ENCODE measurements around the gene CUX1. TPM values are rescaled to one million over a fixed set of nuclear protein-coding genes. Genes with fewer than 3 reads are reported as not detected.

CUX1 gene
- total and polyA plus RNA-seq, 2 donors (not counting 1 experiment from before 2014, with no cell fraction given), result 10.8 to 86.5 TPM

DNA sequence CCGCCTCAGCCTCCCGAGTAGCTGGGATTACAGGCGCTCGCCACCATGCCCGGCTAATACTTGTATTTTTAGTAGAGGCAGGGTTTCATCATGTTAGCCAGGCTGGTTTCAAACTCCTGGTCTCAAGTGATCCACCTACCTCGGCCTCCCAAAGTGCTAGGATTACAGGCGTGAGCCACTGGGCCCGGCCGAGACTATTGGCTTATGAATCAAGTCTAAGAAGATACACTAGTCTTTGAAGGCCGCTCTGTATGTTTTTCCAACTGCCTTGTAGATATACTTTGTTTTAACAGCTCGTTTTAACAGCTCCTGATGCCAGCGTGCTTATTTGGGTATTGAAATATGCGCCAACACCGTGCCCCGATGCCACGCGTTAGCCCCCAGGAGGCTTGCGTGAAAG is 332.8 kb downstream of the CUX1 start:
- H4K20me1 ChIP-seq (ENCODE audit: control insufficient read depth, insufficient read depth, low read length, poor library complexity, severe bottlenecking), result no peaks in the 10 kb centered on the region
- peaks cover 4% of the 10 kb centered on the region for H3K79me2 ChIP-seq (ENCODE audit: control insufficient read depth, insufficient read depth, low read length)
- no peak overlapping the region for H2AFZ ChIP-seq (ENCODE audit: insufficient read depth, low read depth, low read length, poor library complexity, severe bottlenecking)
- no peak for DNase-seq
- H3K4me2 ChIP-seq (replicated peaks; ENCODE audit: low read depth, low read length, poor library complexity, severe bottlenecking), result no peak overlapping the region
- no peaks in the 10 kb centered on the region for H3K27me3 ChIP-seq (replicated peaks in 1 of 4; ENCODE audit: control extremely low read depth in 1 of 4, control insufficient read depth in 3 of 4, insufficient read depth in 4 of 4, low read length in 3 of 4)
- no peak overlapping the region for H3K27ac ChIP-seq (ENCODE audit: low read length in 2 of 2)
- Mint-ChIP-seq H3K27ac (no peak overlapping the region), H3K4me1 (peaks cover 4% of the 10 kb centered on the region), H3K27me3 (no peaks in the 10 kb centered on the region), H3K9me3 (ENCODE audit: insufficient read depth) (no peaks in the 10 kb centered on the region), H3K4me3 (no peak overlapping the region)
- no peak overlapping the region for H3K9ac ChIP-seq (ENCODE audit: low read length)
- H3K4me3 ChIP-seq (ENCODE audit: control extremely low read depth in 1 of 5, extremely low read depth in 1 of 5, insufficient read depth in 1 of 5, low read depth in 2 of 5, low read length in 4 of 5), result no peak overlapping the region
- no peak for TF ChIP-seq EZH2 (IDR thresholded peaks at IDR 0.05; ENCODE audit: borderline replicate concordance, insufficient read depth, low read depth, low read length, poor library complexity, severe bottlenecking)
- TF ChIP-seq, protein P1, sequence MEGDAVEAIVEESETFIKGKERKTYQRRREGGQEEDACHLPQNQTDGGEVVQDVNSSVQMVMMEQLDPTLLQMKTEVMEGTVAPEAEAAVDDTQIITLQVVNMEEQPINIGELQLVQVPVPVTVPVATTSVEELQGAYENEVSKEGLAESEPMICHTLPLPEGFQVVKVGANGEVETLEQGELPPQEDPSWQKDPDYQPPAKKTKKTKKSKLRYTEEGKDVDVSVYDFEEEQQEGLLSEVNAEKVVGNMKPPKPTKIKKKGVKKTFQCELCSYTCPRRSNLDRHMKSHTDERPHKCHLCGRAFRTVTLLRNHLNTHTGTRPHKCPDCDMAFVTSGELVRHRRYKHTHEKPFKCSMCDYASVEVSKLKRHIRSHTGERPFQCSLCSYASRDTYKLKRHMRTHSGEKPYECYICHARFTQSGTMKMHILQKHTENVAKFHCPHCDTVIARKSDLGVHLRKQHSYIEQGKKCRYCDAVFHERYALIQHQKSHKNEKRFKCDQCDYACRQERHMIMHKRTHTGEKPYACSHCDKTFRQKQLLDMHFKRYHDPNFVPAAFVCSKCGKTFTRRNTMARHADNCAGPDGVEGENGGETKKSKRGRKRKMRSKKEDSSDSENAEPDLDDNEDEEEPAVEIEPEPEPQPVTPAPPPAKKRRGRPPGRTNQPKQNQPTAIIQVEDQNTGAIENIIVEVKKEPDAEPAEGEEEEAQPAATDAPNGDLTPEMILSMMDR (IDR thresholded peaks at IDR 0.05), result no peak
- no peaks in the 10 kb centered on the region for H3K9me3 ChIP-seq (ENCODE audit: control extremely low read depth in 1 of 3, control insufficient read depth in 2 of 3, insufficient read depth in 1 of 3, low read length in 2 of 3)
- peaks cover 2 to 6% of the 10 kb centered on the region in 2 experiments for H3K36me3 ChIP-seq (replicated peaks in 1 of 2; ENCODE audit: control extremely low read depth in 1 of 2, control insufficient read depth in 1 of 2, extremely low read depth in 1 of 2, insufficient read depth in 2 of 2, low read length in 1 of 2)
- peaks cover 0 to 5% of the 10 kb centered on the region in 2 donors for H3K4me1 ChIP-seq (ENCODE audit: control insufficient read depth in 2 of 2, insufficient read depth in 2 of 2, low read length in 2 of 2)
- CTCF ChIA-PET, result no interaction called here
- POLR2A ChIA-PET, result no interaction called here
- WGBS (ENCODE audit: insufficient coverage), result 93% methylated on average over 8 of the region's 18 CpGs
- intact Hi-C loops (cut with micrococcal nuclease), result no loop called here
- no peak for ATAC-seq (ENCODE audit: low read depth)

DNA sequence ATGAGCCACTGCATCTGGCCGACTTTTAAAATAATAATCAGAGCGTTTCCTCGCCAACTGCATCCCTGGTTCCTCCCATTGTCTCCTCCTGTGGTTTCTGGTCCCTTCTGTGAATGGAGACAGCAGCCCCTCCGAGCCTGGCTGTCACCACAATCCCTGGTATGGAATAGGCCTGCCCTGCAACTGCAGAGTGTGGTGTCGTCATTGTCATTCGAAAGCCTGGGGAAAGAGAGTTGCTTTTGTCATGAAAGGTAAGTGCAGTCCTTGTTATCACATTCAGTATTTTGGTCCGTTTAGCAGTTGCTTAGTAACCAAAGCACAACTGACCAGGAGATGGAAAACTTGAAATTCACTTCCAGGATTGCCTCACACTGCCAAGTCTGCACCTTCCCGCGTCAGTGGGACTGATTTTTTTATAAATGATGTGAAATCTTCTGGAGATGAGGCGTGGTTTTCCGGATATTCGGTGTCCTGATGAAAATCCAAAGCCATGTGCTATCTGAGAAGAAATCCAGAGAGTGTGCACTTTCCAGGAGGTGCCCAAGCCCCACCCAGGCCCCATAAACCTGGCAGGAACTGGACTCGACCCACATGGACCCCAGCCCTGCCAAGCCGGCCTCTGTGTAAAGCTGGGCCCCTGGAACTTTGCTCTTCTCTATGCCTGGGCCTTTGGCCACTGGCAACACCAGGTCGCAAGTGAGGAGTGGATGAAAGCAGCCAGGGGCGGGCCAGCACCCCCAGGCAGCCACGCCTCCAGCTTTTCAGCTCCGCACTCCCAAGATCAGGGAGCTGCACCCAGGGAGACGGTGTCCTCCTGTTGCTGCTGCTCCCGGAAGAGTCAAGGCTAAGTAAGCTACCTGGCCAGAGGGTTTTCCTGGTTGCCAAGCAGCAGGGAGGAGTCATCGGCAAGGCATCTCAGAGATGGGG is 335.5 kb downstream of the CUX1 start:
- Mint-ChIP-seq H3K27ac (no peak overlapping the region), H3K27me3 (no peaks in the 10 kb centered on the region), H3K4me1 (no peaks in the 10 kb centered on the region), H3K9me3 (ENCODE audit: insufficient read depth) (no peaks in the 10 kb centered on the region), H3K4me3 (no peak overlapping the region)
- Histone ChIP-seq H3K9me3 (ENCODE audit: control extremely low read depth in 1 of 3, control insufficient read depth in 2 of 3, insufficient read depth in 1 of 3, low read length in 2 of 3) (no peaks in the 10 kb centered on the region), H3K4me3 (ENCODE audit: control extremely low read depth in 1 of 5, extremely low read depth in 1 of 5, insufficient read depth in 1 of 5, low read depth in 2 of 5, low read length in 4 of 5) (no peak overlapping the region), H3K27me3 (replicated peaks in 1 of 4; ENCODE audit: control extremely low read depth in 1 of 4, control insufficient read depth in 3 of 4, insufficient read depth in 4 of 4, low read length in 3 of 4) (no peaks in the 10 kb centered on the region), H3K36me3 (replicated peaks in 1 of 2; ENCODE audit: control extremely low read depth in 1 of 2, control insufficient read depth in 1 of 2, extremely low read depth in 1 of 2, insufficient read depth in 2 of 2, low read length in 1 of 2) (peaks cover 2 to 6% of the 10 kb centered on the region in 2 experiments), H3K4me2 (replicated peaks; ENCODE audit: low read depth, low read length, poor library complexity, severe bottlenecking) (no peak overlapping the region), H3K27ac (ENCODE audit: low read length in 2 of 2) (no peak overlapping the region), H3K9ac (ENCODE audit: low read length) (no peak overlapping the region), H3K79me2 (ENCODE audit: control insufficient read depth, insufficient read depth, low read length) (peaks cover 4% of the 10 kb centered on the region), H2AFZ (ENCODE audit: insufficient read depth, low read depth, low read length, poor library complexity, severe bottlenecking) (no peak overlapping the region), H4K20me1 (ENCODE audit: control insufficient read depth, insufficient read depth, low read length, poor library complexity, severe bottlenecking) (no peaks in the 10 kb centered on the region), H3K4me1 (ENCODE audit: control insufficient read depth in 2 of 2, insufficient read depth in 2 of 2, low read length in 2 of 2) (no peaks in the 10 kb centered on the region)
- POLR2A ChIA-PET, result no interaction called here
- WGBS (ENCODE audit: insufficient coverage), result 94% methylated on average over 21 of the region's 21 CpGs
- DNase-seq, result no peak
- CTCF ChIA-PET, result no interaction called here
- no peak for ATAC-seq (ENCODE audit: low read depth)
- intact Hi-C loops (cut with micrococcal nuclease), result no loop called here
- no peak for TF ChIP-seq EZH2 (IDR thresholded peaks at IDR 0.05; ENCODE audit: borderline replicate concordance, insufficient read depth, low read depth, low read length, poor library complexity, severe bottlenecking)
- TF ChIP-seq, protein P1 (IDR thresholded peaks at IDR 0.05), result no peak
